ENCODE results near the gene SLC13A4.
"Not testable (repeated sequence)": the region's sequence is repeated elsewhere in the genome, so short reads cannot be mapped to it uniquely, and the experiment has no call there.

The SLC13A4 gene, protein sequence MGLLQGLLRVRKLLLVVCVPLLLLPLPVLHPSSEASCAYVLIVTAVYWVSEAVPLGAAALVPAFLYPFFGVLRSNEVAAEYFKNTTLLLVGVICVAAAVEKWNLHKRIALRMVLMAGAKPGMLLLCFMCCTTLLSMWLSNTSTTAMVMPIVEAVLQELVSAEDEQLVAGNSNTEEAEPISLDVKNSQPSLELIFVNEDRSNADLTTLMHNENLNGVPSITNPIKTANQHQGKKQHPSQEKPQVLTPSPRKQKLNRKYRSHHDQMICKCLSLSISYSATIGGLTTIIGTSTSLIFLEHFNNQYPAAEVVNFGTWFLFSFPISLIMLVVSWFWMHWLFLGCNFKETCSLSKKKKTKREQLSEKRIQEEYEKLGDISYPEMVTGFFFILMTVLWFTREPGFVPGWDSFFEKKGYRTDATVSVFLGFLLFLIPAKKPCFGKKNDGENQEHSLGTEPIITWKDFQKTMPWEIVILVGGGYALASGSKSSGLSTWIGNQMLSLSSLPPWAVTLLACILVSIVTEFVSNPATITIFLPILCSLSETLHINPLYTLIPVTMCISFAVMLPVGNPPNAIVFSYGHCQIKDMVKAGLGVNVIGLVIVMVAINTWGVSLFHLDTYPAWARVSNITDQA

DNA sequence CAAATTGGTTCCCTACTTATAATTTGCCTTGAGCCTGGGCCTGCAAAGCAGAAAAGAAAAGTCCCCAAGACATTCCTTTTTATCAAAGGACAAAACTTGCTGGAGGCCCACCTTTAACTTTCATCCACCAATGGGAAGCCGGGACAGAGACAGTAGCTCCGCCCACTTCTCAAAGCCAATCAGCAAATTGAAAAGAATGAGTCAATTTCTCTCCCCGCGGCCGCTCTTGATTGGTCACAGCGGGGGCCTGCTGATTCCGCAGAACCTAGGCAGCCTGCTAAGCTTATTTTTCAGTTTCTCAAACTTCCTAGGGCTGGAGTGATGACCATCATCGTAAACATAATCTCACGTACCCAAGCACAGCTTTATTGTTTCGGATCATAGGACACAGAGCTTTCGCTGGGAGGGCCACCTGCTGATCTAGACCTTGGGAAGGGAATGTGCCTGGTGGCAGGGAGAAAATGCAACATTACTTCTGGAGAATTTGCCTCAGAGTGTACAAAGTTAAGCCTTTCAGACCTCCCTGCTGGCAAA lies at the start of gene SLC13A4:
SLC13A4 (minus strand) TSS at position 51 of the 534 bp plus-strand sequence. CDS start 690 bp downstream, outside the sequence.
- DNase-seq, result peak in 3 of 56 donors; percentile 6 to 23 (median 6)

DNA sequence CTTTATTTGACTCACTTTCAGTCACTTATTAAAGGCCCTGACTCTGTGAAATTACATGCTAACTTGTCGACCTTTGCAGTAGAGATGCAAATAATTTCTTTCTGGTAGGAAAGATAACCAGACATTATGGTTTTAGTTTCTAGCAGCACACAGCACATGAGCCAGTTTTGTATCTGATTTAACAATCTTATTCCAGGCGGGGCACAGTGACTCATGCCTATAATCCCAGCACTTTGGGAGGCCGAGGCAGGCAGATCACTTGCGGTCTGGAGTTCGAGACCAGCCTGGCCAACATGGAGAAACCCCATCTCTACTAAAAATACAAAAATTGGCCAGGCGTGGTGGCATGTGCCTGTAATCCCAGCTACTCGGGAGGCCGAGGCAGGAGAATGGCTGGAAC lies 47.9 kb upstream of the SLC13A4 start:
- DNase-seq, result not testable (repeated sequence)

DNA sequence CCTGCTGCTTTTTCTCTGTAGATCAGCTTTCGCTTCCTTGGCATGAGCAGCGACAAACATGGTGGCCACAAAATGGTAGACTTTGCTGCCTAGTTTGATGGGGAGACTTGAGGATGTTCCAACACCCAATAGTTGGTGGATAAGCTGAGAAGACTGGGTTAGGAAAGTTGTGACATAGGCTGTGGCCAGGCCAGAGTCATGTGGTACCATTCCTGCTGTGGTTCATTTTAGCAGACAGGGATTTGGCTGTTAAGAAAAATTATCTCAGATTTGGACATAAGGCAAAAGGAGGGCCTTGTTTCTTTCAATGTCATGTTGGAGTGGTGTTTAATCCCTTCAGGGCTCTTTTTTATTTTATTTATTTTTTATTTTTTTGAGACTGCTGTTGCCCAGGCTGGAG lies 47.2 kb upstream of the SLC13A4 start:
- DNase-seq, result no peak

DNA sequence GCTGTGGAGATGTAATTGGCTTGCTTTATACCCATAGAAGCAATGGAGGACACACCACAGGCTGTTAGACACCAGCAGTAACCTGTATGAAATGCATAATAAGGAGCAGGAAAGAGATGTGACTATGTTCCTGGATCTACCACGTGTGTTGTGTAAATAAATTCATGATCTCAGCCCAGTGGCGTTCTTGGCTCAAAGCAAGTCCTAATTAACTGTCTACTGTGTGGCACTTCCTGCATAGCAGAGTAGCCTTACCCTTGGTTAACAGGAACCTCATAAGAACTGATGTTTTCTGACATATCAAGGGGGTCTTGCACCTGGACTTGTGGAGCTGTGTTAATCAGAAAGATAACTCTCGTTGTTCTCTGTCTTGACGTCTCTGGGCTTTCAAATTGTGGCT lies 46.3 kb upstream of the SLC13A4 start:
- no peak for DNase-seq

DNA sequence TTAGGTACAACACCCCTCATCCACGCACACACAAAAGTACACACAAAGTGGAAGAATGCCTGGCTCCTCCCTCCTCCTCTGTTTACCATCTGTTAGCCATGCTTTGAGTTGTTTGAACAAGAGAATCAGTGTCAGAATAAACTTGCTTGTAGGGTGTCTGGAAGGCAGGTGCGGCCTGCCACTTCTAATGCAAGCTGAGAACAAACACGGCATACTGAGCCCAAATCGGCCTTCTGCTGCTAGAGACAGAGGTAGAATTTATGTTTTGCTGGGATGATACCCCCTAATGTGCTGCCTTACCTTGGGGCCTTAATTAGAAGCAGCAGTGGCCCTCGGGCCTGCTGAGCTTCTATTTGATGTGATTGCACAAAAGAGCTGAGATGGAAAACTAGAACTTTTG lies 45.5 kb upstream of the SLC13A4 start:
- no peak for DNase-seq

DNA sequence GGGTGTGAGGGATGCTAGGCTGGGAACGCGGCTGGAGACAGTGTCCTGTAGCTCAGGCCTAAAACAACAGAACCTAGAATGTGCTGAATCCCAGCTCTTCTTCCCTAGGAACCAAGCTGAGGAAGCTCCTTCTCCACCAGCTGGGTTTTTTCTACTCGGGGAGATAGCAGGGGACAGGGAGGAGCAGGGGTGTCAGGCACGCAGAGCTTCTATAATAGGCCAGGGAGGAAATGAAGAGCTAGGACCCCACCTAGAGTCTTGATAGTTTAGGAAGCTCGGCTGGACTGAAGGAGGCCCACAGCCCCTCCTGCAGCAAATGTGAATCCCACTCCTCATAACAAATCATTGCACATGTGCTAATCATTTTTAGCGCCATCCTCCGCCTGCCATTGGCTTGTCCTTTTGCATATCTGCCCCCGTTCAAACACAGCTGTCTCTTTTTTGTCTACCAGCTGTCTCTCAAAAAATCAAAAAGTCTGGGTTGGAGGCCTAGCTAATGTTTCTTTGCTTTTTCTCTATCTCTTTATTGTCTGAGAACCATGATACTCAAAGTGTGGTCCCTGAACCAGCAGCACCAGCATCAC lies 44.7 kb upstream of the SLC13A4 start:
- no peak for DNase-seq

DNA sequence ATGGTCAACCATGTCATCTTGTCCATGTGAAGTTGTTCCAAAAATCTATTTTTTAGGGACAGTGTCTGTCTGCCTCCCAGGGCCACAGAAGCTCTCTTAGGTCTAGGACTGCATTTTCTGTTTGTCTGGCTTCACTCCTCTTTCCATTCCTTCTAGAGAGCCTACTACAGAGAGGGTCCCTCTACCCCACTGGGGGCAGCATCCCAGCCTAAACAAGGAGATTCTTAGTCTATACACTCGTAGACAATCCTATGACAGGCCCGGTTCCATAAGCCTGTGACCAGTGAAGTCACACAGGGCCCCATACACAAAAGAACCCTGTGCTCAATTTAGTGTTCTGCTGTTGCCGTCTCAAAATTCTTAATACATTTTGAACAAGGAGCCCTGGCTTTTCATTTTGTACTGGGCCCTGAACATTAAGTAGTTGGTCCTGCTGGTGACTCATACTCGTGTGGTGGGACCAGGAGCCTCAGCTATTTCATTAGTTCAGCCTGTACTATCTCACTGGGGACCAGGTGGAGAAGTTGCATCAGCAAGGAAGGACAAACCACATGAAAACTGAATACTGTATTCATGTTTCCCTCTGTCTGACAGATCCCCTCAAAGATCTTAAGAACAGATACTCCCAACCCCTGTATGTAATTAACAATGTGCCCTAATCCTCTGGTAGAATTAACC lies 44.1 kb upstream of the SLC13A4 start:
- no peak for DNase-seq

DNA sequence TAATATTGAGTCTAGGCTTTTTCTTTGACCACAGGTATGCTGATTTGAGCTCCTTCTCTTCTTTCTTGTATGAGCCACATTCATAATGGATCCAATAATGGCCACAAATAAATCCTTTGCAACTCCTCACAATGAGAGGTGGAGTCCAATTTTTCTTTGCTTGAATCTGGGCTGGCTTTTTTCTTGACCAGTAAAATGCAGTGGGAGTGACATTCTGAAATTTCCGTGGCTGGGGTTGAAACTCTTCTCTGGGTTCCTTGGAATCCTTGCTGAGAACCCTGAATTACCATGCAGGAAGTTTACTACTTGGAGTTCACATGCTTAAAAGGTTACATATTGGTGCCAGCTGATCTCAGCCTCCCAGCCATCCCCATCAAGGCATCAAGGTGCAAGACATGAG lies 43.1 kb upstream of the SLC13A4 start:
- DNase-seq, result no peak

DNA sequence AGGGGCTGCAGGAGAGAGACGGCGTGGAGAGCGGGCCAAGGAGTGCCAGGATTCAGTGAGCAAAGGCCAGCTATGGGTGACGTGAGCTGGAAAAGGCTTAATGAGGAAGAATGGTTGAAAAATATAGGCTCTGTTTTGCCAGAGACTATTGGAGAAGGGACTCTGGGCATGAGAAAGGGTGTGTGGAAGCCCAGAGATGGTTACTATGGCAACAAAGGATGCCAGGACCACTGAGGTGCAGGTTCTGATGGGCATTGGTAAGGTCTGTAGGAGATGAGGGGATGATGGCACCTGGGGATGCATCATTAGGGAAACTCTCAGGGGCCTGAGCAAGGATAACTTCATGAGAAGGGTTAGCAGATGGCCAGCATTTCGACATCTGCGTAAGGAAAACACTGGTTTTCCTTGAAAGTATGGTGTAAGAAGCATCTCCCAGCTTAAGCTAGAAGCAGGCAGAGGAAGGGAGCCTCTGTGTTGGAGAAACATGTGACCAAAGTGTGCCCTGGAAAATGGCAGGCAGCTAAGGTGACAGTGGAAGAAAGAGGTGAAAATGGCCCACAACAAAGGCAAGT lies 42.2 kb upstream of the SLC13A4 start:
- DNase-seq, result no peak

DNA sequence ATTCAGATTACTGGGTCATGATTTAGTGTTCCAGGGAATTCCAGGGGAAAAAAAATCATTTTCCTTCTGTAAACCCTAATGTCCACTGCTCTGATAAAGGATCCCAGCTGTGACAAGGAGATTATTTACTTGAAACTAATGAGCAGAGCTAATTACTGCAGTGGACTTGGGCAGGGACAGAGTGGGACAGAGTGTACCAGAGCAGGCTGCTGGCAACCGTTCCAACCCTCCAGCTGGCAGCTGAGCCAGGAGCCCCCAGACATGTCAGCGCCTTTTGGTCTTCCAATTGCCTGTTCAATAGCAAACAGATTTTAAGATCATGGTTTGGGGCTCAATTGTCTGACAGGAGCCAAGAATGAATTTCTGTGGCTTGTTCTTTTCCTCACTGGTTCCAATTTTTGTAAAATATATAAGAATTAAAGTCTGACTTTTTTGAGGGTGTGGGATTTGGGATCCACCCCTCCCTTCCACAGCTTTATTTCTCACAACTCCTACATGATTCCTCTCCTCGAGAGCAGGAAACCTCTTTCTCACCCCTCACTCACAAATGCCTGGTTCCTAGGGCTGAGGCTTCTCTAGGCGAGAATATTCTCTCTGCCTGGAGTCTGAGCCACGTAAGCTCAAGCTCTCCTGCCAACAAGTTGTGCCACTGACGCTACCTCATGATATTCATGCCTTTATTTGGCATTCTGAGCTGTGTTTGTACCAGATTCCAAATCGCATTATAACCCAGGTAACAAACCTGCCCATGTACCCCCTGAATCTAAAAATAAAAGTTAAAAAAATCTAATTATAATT lies 41.2 kb upstream of the SLC13A4 start:
- peak in 35 of 56 donors; percentile 2 to 66 (median 20) for DNase-seq

DNA sequence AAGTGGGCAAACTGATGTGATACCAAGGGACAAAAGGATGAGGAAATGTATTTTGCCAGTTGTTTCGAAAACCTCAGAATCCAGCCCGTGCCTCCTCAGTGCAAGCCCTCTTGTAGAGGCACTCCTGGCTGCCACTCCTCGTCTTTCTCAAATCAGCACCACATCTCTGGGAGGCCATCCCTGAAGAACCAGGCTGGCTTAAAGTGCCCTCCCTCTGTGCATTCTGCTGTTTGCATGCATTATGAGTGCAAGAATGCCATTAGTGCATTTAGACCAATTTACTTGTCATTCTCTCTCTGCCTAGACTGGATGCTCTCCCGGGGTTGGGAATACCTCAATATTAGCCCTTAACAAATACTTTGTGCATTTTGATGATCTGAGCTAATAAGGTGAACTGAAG lies 40.5 kb upstream of the SLC13A4 start:
- no peak for DNase-seq

DNA sequence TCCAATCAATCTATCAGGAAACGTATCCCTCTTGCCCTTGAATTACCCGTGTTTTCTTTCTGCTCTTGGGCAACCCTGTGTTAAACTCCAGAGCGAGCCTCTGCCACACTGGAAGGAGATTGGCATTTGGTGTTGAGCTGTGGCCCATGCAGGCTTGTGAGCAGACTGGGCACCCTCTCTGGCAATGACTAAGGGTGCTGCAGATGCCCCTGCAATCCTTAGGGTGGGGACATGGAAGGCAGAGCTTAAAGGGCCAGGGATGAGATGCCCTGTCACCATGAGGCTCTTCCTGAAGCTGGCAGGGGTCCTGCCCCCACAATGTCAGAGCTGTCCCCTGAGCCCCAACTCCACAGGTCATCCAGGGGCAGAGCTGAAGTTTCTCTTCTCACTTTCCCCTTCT lies 40.1 kb upstream of the SLC13A4 start:
- no peak for DNase-seq

DNA sequence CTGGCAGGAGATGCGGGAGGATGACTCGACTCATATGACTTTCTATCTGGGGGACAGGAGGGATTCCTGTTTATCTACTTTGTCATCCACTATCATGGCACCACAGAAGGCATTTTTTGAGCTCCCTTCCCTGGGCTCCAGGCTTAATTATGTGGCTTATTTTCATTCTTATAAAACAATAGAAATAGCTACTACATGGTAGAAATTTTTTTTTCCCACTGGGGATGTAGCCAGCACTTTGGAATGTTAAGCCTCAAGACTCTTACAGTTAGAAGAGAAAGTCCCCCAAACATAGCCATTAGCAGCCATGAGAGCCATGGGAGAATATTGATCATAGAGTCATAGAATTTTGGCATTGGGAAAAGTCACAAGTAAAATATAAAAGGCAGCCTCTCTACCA lies 35.3 kb upstream of the SLC13A4 start:
- no peak for DNase-seq

DNA sequence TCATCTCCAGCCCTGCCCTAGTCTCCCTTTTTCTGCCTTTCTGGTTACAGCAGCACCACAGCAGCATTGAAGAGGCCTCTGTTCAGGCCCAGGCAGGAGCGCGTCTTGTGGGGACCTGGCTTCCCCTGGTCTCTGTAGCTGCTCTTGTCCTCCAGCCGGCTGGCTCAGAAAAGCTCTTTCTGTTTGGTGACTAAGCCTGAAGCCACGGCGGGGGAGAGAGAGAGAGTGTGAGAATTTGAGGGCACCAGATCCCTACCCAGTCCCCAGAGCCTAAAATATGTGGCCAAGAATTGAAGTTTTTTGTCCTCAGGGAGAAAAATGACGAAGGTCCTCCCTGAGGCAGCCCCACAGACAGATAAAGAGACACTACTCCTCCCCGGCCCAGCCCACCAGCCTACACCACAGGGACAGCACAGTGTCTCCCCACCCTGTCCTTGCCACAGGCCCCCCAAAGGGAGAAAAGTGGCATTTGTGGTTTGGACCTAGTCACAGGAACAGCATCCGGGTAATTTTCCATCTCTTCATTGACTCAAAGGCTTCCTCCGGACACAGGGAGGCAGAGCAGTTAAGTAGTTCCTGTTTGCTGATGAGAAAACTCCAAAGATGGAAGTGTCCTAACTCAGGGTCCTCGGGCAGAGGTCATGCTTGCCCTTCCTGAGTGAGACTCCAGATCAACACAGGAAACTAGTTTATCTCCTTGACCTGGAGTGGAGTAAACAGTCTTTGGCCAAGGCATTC lies 33.9 kb upstream of the SLC13A4 start:
- DNase-seq, result peak in 3 of 56 donors; percentile 9 to 19 (median 15)

DNA sequence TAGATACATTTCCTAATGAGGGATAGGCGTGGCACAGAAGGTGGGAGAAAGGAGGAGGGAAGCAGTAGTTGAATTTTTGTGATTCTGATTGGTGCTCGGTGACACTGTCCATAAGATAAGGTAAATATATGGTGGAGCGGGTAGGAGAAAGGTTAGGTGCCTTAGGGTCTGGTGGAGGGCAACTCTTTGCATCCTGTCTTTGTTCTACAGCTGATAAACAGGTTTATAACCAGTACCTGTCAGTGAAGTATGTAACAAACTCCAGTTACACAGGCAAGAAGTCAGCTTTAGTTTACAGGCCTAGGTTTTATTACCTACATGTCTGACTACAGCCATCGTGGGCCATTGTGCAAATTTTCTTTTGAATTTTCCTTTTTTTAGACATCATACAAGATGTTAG lies 31.5 kb upstream of the SLC13A4 start:
- no peak for DNase-seq

DNA sequence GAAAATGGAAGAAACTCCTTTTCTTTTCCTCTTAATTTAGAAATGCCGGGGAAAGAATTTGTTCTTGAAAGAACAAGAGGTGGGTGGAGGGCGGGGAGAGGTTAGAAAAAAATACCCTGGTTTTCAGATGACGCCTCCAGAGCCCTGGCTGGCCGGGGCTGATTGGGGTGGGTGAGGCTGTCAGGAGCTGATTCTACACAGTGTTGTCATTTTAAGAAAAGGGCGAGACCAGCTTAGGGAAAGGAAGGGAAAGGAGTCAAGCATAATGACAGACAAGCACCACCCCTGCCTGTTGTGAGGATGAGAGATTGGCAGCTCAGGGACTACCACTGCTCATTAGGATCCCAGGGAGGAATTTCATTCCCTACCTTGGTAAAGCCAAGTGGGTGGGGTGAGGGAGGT lies 30.5 kb upstream of the SLC13A4 start:
- peak in 35 of 56 donors; percentile 6 to 86 (median 43) for DNase-seq

DNA sequence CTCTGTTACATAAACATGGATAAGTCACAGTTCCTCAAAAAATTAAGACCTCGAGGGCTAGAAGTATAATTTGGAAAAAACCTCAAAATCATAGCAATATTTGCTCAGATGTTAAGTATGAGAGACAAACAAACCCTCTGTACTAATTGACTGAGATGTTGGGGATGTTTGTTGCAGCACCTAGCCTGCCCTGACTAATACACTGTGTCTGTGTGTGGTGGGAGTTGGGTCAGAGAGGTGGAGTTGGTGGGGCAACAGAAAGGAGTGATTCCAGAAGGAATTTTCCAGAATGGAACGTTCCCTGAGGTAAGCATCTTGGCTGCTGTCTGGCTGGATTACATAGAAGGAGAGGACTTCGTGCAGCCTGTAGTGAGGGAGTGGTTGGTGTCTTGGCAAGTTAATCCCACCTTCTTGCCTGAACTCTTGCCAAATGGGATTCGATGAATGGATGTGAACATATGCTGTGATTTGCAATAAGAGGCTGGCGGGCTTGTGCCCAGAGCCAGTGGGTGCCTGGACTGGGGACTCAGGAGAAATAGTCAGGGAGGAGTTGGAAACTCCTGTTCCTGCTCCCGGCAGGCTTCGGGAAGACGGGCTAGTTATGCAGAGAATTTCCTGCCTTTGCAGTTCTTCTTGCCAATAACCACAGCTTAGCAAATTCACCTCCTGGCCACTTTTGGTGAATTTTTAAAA lies 29.9 kb upstream of the SLC13A4 start:
- peak in 7 of 56 donors; percentile 8 to 31 (median 13) for DNase-seq

DNA sequence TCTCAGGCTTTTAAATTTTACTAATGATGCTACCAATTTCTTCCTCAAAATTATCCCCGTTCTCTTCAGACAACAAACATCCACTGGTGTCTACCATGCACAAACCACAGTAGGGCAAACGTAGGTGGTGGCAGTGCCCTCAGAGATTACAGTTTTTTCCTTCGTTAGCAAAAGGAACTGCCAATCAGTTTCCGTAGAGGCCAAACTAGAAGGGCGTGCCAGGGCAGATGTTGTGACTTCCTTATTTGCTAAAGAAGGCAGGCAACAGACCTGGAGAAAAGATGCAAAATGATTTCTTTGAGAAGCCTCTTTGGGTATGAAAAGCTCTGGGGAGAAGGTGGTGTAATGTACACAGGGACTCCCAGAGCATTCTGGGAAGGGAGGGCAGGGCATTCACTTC lies 28.2 kb upstream of the SLC13A4 start:
- DNase-seq, result no peak

DNA sequence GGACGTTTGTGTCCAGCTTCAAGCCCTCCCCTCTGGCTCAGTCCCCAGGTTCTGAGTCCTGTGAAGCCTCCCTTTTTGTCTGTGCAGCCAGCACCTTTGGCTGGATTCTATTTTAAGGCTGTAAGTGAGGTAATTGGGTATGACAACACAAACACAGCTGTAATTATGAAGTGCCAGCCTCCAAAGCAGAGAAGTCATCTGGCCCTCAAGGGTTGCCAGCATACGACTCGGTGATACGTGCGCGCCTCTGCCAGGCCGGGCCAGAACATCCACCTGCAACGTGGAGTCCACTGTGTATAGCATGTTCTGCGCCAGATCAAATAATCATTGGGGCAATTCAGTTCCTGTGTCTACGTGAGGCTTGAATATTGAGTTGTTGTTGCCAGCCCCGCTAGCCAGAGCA lies 27.4 kb upstream of the SLC13A4 start:
- DNase-seq, result no peak
